Naive thymus-derived CD4-positive, alpha-beta T cell (primary cell): Measurements from ENCODE around the gene ELAC2. TPM values are rescaled to one million over a fixed set of nuclear protein-coding genes. Genes with fewer than 3 reads are reported as not detected.

Source experiments
- ATAC-seq: fragments of 150-1000 bp; cut with Tn5 transposase; 2 replicates; pipeline ENCODE4 v1.10.0; 2021; ENCODE audit warnings: mild to moderate bottlenecking, moderate library complexity
- CTCF ChIA-PET: fragments of 350-600 bp; sonication (Branson Sonifier 250); formaldehyde crosslinking; loops from one replicate; lab custom pipeline; 2021; ENCODE audit warnings: antibody characterized with exemption; lab: Charles Lee
- POLR2A ChIA-PET: fragments of 350-600 bp; sonication (Branson Sonifier 250); formaldehyde crosslinking; loops from one replicate; lab custom pipeline; 2021; ENCODE audit warnings: antibody characterized with exemption, inconsistent platforms; lab: Charles Lee
- DNase-seq, 9 donors: peaks; one replicate each; pipeline versions ENCODE4 v3.0.0 to v3.0.0-alpha.2; 2020 to 2022; ENCODE audit warnings: mixed read lengths in 1 of 9
- H3K27ac ChIP-seq: one replicate; pipeline ENCODE4 v1.7.0; 2013; ENCODE audit warnings: mild to moderate bottlenecking, low read depth, low read length, moderate library complexity
- H3K27me3 ChIP-seq, 2 donors: one replicate each; pipeline ENCODE4 v1.7.0; 2013; ENCODE audit warnings: low read length in 2 of 2, mild to moderate bottlenecking in 2 of 2, moderate library complexity in 2 of 2; ENCODE audit not compliant: control insufficient read depth in 2 of 2, insufficient read depth in 2 of 2
- H3K36me3 ChIP-seq, 3 experiments: 1 replicate in 2 of 3; 2 replicates in 1 of 3; pipeline ENCODE4 v1.7.0; 2013; ENCODE audit warnings: low read length in 3 of 3, mild to moderate bottlenecking in 3 of 3, moderate library complexity in 1 of 3; ENCODE audit not compliant: insufficient read depth in 3 of 3, control insufficient read depth in 2 of 3
- H3K4me1 ChIP-seq, 2 donors: one replicate each; pipeline ENCODE4 v1.7.0; 2013; ENCODE audit warnings: low read length in 2 of 2, mild to moderate bottlenecking in 2 of 2, moderate library complexity in 1 of 2; ENCODE audit not compliant: control insufficient read depth in 2 of 2, insufficient read depth in 2 of 2
- H3K4me3 ChIP-seq: 2 replicates; pipeline ENCODE4 v1.7.0; 2013; ENCODE audit warnings: mild to moderate bottlenecking, low read length
- H3K9me3 ChIP-seq, 3 experiments: 1 replicate in 2 of 3; 2 replicates in 1 of 3; pipeline ENCODE4 v1.7.0; 2013; ENCODE audit warnings: low read length in 3 of 3; ENCODE audit not compliant: control insufficient read depth in 2 of 3
- H3K27ac Mint-ChIP-seq, 9 donors: one replicate each; pipeline ENCODE4 v1.8.0; 2020 to 2022; ENCODE audit warnings: mixed read lengths in 9 of 9, mild to moderate bottlenecking in 8 of 9, moderate library complexity in 5 of 9, inconsistent platforms in 2 of 9
- H3K27me3 Mint-ChIP-seq, 5 donors: one replicate each; pipeline ENCODE4 v1.8.0; 2021 to 2022; ENCODE audit warnings: mixed read lengths in 5 of 5, mild to moderate bottlenecking in 1 of 5
- H3K36me3 Mint-ChIP-seq, 5 donors: one replicate each; pipeline ENCODE4 v1.8.0; 2020 to 2022; ENCODE audit warnings: mixed read lengths in 5 of 5, mild to moderate bottlenecking in 3 of 5, inconsistent platforms in 1 of 5
- H3K4me1 Mint-ChIP-seq, 7 donors: one replicate each; pipeline ENCODE4 v1.8.0; 2020 to 2022; ENCODE audit warnings: mixed read lengths in 7 of 7, mild to moderate bottlenecking in 3 of 7, inconsistent platforms in 1 of 7
- H3K4me3 Mint-ChIP-seq, 10 donors: one replicate each; pipeline ENCODE4 v1.8.0; 2020 to 2022; ENCODE audit warnings: mild to moderate bottlenecking in 10 of 10, mixed read lengths in 10 of 10, moderate library complexity in 6 of 10, inconsistent platforms in 2 of 10
- H3K9me3 Mint-ChIP-seq, 11 donors: one replicate each; pipeline ENCODE4 v1.8.0; 2020 to 2022; ENCODE audit warnings: mixed read lengths in 11 of 11, mild to moderate bottlenecking in 4 of 11, inconsistent platforms in 1 of 11, moderate library complexity in 1 of 11
- intact Hi-C, 2 donors: fragments of 100-400 bp; cut with micrococcal nuclease; formaldehyde crosslinking; loops; one replicate each; pipeline ENCODE4 v1.15.1; 2023
- polyA plus RNA-seq, 2 donors: library from polyadenylated mRNA; unstranded; fragments of 300-500 nt; fragmentation: Illumina TruSeq; gene quantifications; one replicate each; pipeline ENCODE4 v1.2.3, GENCODE V29; 2021
- total RNA-seq, 6 experiments: library from RNA in 5 of 6; stranded (reverse) in 5 of 6; gene quantifications; 1 replicate in 5 of 6; 2 replicates in 1 of 6; pipeline ENCODE4 v1.2.3 and lab custom pipeline; 2021 to 2026

ELAC2 gene
- total and polyA plus RNA-seq, 7 experiments from 2014 or later = 43.4 to 79.3 (median 75.3) TPM

GRCh38 chr17:13024526-13025257 is 6.9 kb upstream of the ELAC2 start:
- no peak overlapping the region for H3K27ac ChIP-seq
- CTCF ChIA-PET = no interaction called here
- ATAC-seq (peak; percentile 98), DNase-seq (peak; percentile 24 to 73 (median 53))
- H3K9me3 ChIP-seq = no peaks in the 10 kb centered on the region
- intact Hi-C loops = loop anchor here in 1 of 2 donors (1.0 kb wide), 1 partner anchor 8 kb away; no protein-coding TSS in a partner anchor
- Mint-ChIP-seq H3K27me3 (peaks cover 0 to 17% (median 11%) of the 10 kb centered on the region in 5 donors), H3K36me3 (no peaks in the 10 kb centered on the region), H3K9me3 (no peaks in the 10 kb centered on the region), H3K4me3 (peak overlapping the region; percentile 3 to 64 (median 40)), H3K4me1 (peaks cover 6 to 15% (median 10%) of the 10 kb centered on the region in 7 donors), H3K27ac (peak overlapping the region in 2 of 9 donors; percentile 24 to 34)
- no peaks in the 10 kb centered on the region for H3K36me3 ChIP-seq
- POLR2A ChIA-PET = no interaction called here
- H3K27me3 ChIP-seq = no peaks in the 10 kb centered on the region
- H3K4me3 ChIP-seq = no peak overlapping the region
- peaks cover 0 to 3% of the 10 kb centered on the region in 2 donors for H3K4me1 ChIP-seq

- peaks cover 6 to 15% (median 10%) of the 10 kb centered on the region in 7 donors for H3K4me1 Mint-ChIP-seq
- ChIA-PET CTCF (interaction anchor here (1.2 kb wide), 1 partner anchor 8 kb away, joined by 4 read pairs; no protein-coding TSS in a partner anchor), POLR2A (no interaction called here)
- H3K9me3 ChIP-seq = no peaks in the 10 kb centered on the region
- H3K4me1 ChIP-seq = peaks cover 0 to 3% of the 10 kb centered on the region in 2 donors
- ATAC-seq (no peak), DNase-seq (peak in 1 of 9 donors; percentile 16)
- intact Hi-C loops = loop anchor here in 1 of 2 donors (1.0 kb wide), 1 partner anchor 8 kb away; no protein-coding TSS in a partner anchor
- H3K27me3 ChIP-seq = no peaks in the 10 kb centered on the region
- H3K4me3 ChIP-seq = no peak overlapping the region
- peaks cover 0 to 17% (median 11%) of the 10 kb centered on the region in 5 donors for H3K27me3 Mint-ChIP-seq
- no peaks in the 10 kb centered on the region for H3K36me3 ChIP-seq
- H3K36me3 Mint-ChIP-seq = no peaks in the 10 kb centered on the region
- H3K27ac ChIP-seq = no peak overlapping the region
- peak overlapping the region in 1 of 9 donors; percentile 24 for H3K27ac Mint-ChIP-seq
- peak overlapping the region in 6 of 10 donors; percentile 5 to 62 (median 40) for H3K4me3 Mint-ChIP-seq
- H3K9me3 Mint-ChIP-seq = no peaks in the 10 kb centered on the region
Measured at GRCh38 chr17:13024016-13024415, 6.2 kb upstream of the ELAC2 start.

GRCh38 chr17:13016881-13017654 is 759 bp downstream of the ELAC2 start:
- Histone ChIP-seq H3K4me1 (peaks cover 6 to 16% of the 10 kb centered on the region in 2 donors), H3K36me3 (peaks cover 18 to 44% (median 25%) of the 10 kb centered on the region in 3 experiments), H3K27me3 (no peaks in the 10 kb centered on the region), H3K27ac (peak overlapping the region; percentile 72), H3K4me3 (peak overlapping the region; percentile 77), H3K9me3 (no peaks in the 10 kb centered on the region)
- DNase-seq (no peak), ATAC-seq (no peak)
- intact Hi-C loops = loop anchor here (2.0 to 5.0 kb wide), 3 partner anchors 1185 to 1410 kb away; partner anchors contain the start of gene HS3ST3B1 (in 1 of the 2)
- CTCF ChIA-PET = interaction anchor here (1.3 to 5.2 kb wide), 3 partner anchors 13 to 1020 kb away, joined by 3 to 77 read pairs (median 9); partner anchors contain the start of gene ZNF18
- Mint-ChIP-seq H3K4me3 (peak overlapping the region; percentile 90 to 99 (median 96)), H3K4me1 (peaks cover 18 to 48% (median 35%) of the 10 kb centered on the region in 7 donors), H3K9me3 (no peaks in the 10 kb centered on the region), H3K36me3 (peaks cover 12 to 37% (median 23%) of the 10 kb centered on the region in 5 donors), H3K27ac (peak overlapping the region; percentile 45 to 98 (median 95)), H3K27me3 (no peaks in the 10 kb centered on the region)
- POLR2A ChIA-PET = interaction anchor here (0.6 to 2.5 kb wide), 6 partner anchors 8 to 1284 kb away, joined by 4 to 40 read pairs (median 6); partner anchors contain the start of genes HS3ST3B1 and ZNF18

- H3K36me3 ChIP-seq = peaks cover 31 to 66% (median 41%) of the 10 kb centered on the region in 3 experiments
- no peak overlapping the region for H3K4me3 ChIP-seq
- ChIA-PET CTCF (interaction anchor here (1.4 kb wide), 1 partner anchor 12 kb away, joined by 3 read pairs; no protein-coding TSS in a partner anchor), POLR2A (no interaction called here)
- no peaks in the 10 kb centered on the region for H3K27me3 ChIP-seq
- no peaks in the 10 kb centered on the region for H3K9me3 ChIP-seq
- Mint-ChIP-seq H3K27me3 (no peaks in the 10 kb centered on the region), H3K4me3 (peak overlapping the region in 6 of 10 donors; percentile 15 to 95 (median 32)), H3K27ac (peak overlapping the region in 6 of 9 donors; percentile 10 to 57 (median 24)), H3K9me3 (no peaks in the 10 kb centered on the region), H3K4me1 (peaks cover 18 to 48% (median 37%) of the 10 kb centered on the region in 7 donors), H3K36me3 (peaks cover 21 to 54% (median 33%) of the 10 kb centered on the region in 5 donors)
- DNase-seq = no peak
- H3K4me1 ChIP-seq = peaks cover 6 to 16% of the 10 kb centered on the region in 2 donors
- ATAC-seq = no peak
- intact Hi-C loops = loop anchor here (5.0 kb wide), 2 partner anchors 1188 to 1412 kb away; no protein-coding TSS in a partner anchor
- H3K27ac ChIP-seq = no peak overlapping the region
Measured at GRCh38 chr17:13014801-13015200, 3.0 kb downstream of the ELAC2 start.

- no peak overlapping the region for H3K27ac Mint-ChIP-seq
- no peak overlapping the region for H3K4me3 Mint-ChIP-seq
- H3K27me3 ChIP-seq = no peaks in the 10 kb centered on the region
- H3K36me3 Mint-ChIP-seq = peaks cover 25 to 52% (median 31%) of the 10 kb centered on the region in 5 donors
- H3K9me3 ChIP-seq = no peaks in the 10 kb centered on the region
- H3K27ac ChIP-seq = no peak overlapping the region
- DNase-seq = no peak
- peaks cover 6 to 26% (median 19%) of the 10 kb centered on the region in 7 donors for H3K4me1 Mint-ChIP-seq
- intact Hi-C loops = loop anchor here in 1 of 2 donors (1.0 kb wide), 1 partner anchor 7 kb away; the partner anchor contains the start of gene ELAC2
- POLR2A ChIA-PET = no interaction called here
- no peaks in the 10 kb centered on the region for H3K9me3 Mint-ChIP-seq
- ATAC-seq = no peak
- H3K27me3 Mint-ChIP-seq = no peaks in the 10 kb centered on the region
- peaks cover 31 to 87% (median 40%) of the 10 kb centered on the region in 3 experiments for H3K36me3 ChIP-seq
- CTCF ChIA-PET = no interaction called here
- no peaks in the 10 kb centered on the region for H3K4me1 ChIP-seq
- no peak overlapping the region for H3K4me3 ChIP-seq
Measured at GRCh38 chr17:13010959-13011358, 6.9 kb downstream of the ELAC2 start.

GRCh38 chr17:13008461-13008860 is 9.4 kb downstream of the ELAC2 start:
- ChIA-PET POLR2A (interaction anchor here (0.6 to 1.3 kb wide), 3 partner anchors 9 to 753 kb away, joined by 3 to 4 read pairs (median 3); partner anchors contain the start of gene ELAC2), CTCF (interaction anchor here (0.6 to 0.9 kb wide), 2 partner anchors 10 to 23 kb away, joined by 4 to 5 read pairs; no protein-coding TSS in a partner anchor)
- H3K27ac Mint-ChIP-seq = no peak overlapping the region
- H3K36me3 Mint-ChIP-seq = peaks cover 20 to 49% (median 26%) of the 10 kb centered on the region in 5 donors
- no peaks in the 10 kb centered on the region for H3K27me3 ChIP-seq
- H3K4me3 Mint-ChIP-seq = no peak overlapping the region
- no peaks in the 10 kb centered on the region for H3K4me1 ChIP-seq
- peaks cover 0 to 2% (median 0%) of the 10 kb centered on the region in 11 donors for H3K9me3 Mint-ChIP-seq
- H3K36me3 ChIP-seq = peaks cover 27 to 86% (median 34%) of the 10 kb centered on the region in 3 experiments
- intact Hi-C loops = no loop called here
- H3K4me3 ChIP-seq = no peak overlapping the region
- DNase-seq (no peak), ATAC-seq (no peak)
- peaks cover 4 to 18% (median 8%) of the 10 kb centered on the region in 7 donors for H3K4me1 Mint-ChIP-seq
- no peaks in the 10 kb centered on the region for H3K27me3 Mint-ChIP-seq
- no peaks in the 10 kb centered on the region for H3K9me3 ChIP-seq
- no peak overlapping the region for H3K27ac ChIP-seq
